Stimulated activated CD4-positive, alpha-beta T cell treated with anti-CD3 and anti-CD28 coated beads, TNF-alpha, amount 100 ng/mL, for 24 hours (primary cell): ENCODE results near the gene ASIC1.
A peak's percentile ranks its signal among the peaks of the same experiment; 100 is the strongest.

ENCODE experiments used
- DNase-seq, 3 experiments: peaks; one replicate each; pipeline ENCODE4 v3.0.0-alpha.2; 2020; ENCODE audit warnings: low read depth in 3 of 3

The ASIC1 gene

GRCh38 chr12:50107416-50108268 is 50.2 kb downstream of the ASIC1 start:
- no peak for DNase-seq

- DNase-seq, result no peak
Observed at GRCh38 chr12:50109319-50109718, 51.9 kb downstream of the ASIC1 start.

- DNase-seq, result no peak
Observed at GRCh38 chr12:50110127-50110761, 52.8 kb downstream of the ASIC1 start.

GRCh38 chr12:50110762-50111351 is 53.5 kb downstream of the ASIC1 start:
- DNase-seq, result no peak

- DNase-seq, result no peak
Observed at GRCh38 chr12:50111395-50111692, 53.9 kb downstream of the ASIC1 start.

- peak; percentile 98 to 99 (median 99) for DNase-seq
Observed at GRCh38 chr12:50111693-50112455, 54.5 kb downstream of the ASIC1 start, which contains the start of gene COX14. Gene COX14, plus strand, starts transcription at chr12:50112236. Its CDS starts 7,808 bp downstream, at chr12:50120044.

GRCh38 chr12:50112456-50113218 is 55.2 kb downstream of the ASIC1 start:
- no peak for DNase-seq

GRCh38 chr12:50117057-50117622 is 59.7 kb downstream of the ASIC1 start:
- no peak for DNase-seq

GRCh38 chr12:50119387-50119786 is 62.0 kb downstream of the ASIC1 start:
- no peak for DNase-seq

GRCh38 chr12:50120521-50120920 is 63.1 kb downstream of the ASIC1 start:
- no peak for DNase-seq

GRCh38 chr12:50120953-50121352 is 63.6 kb downstream of the ASIC1 start:
- no peak for DNase-seq

GRCh38 chr12:50121641-50122040 is 64.2 kb downstream of the ASIC1 start:
- no peak for DNase-seq

- no peak for DNase-seq
Observed at GRCh38 chr12:50123203-50123602, 65.8 kb downstream of the ASIC1 start.

- no peak for DNase-seq
Observed at GRCh38 chr12:50127546-50127945, 70.2 kb downstream of the ASIC1 start.

- DNase-seq, result no peak
Observed at GRCh38 chr12:50129290-50129689, 71.9 kb downstream of the ASIC1 start.

GRCh38 chr12:50132505-50133135 is 75.2 kb downstream of the ASIC1 start:
- DNase-seq, result no peak
